ENCODE results near the gene ERFL. TPM values are rescaled to one million over a fixed set of nuclear protein-coding genes. Genes with fewer than 3 reads are reported as not detected.

ERFL gene
- not detected in 2 replicates for polyA plus RNA-seq

GRCh38 chr19:41928221-41928683, at the start of gene ERFL:
Gene ERFL (minus strand): TSS chr19:41928449. CDS start chr19:41912919, 15,530 bp downstream.

GRCh38 chr19:41959056-41960053, 31.1 kb upstream of the ERFL start, which contains the start of gene RABAC1:
Gene RABAC1 (minus strand): TSS chr19:41959321. CDS start chr19:41959292, 29 bp downstream.

GRCh38 chr19:41882568-41883462, 45.4 kb downstream of the ERFL start, which contains the start of gene ARHGEF1:
Gene ARHGEF1 (plus strand): TSS chr19:41883184. CDS start chr19:41888083, 4,899 bp downstream.

GRCh38 chr19:41876847-41877832, 51.1 kb downstream of the ERFL start, which contains the start of gene CD79A:
Gene CD79A (plus strand): TSS chr19:41877279. CDS start chr19:41877305, 26 bp downstream.

GRCh38 chr19:41859618-41860418, 68.4 kb downstream of the ERFL start, which contains the start of gene RPS19:
Gene RPS19 (plus strand): TSS chr19:41860255. CDS start chr19:41860775, 520 bp downstream.

Other genes starting within 250 kb of the ERFL start
- gene CEACAM7, start 240.2 kb downstream of the ERFL start, polyA plus RNA-seq = 2.4 TPM in 1 of 2 replicates, not detected in the other
- gene CEACAM5, start 219.8 kb downstream of the ERFL start, polyA plus RNA-seq = not detected in 2 replicates
- gene CEACAM6, start 172.9 kb downstream of the ERFL start, polyA plus RNA-seq = not detected in 2 replicates
- not detected in 2 replicates for gene CEACAM3, start 131.9 kb downstream of the ERFL start, polyA plus RNA-seq
- gene LYPD4, start 83.8 kb downstream of the ERFL start, polyA plus RNA-seq = not detected in 2 replicates
- gene DMRTC2, start 83.4 kb downstream of the ERFL start, polyA plus RNA-seq = not detected in 2 replicates
- 1,193 and 1,462 TPM in 2 replicates for gene RPS19, start 68.2 kb downstream of the ERFL start, polyA plus RNA-seq
- gene CD79A, start 51.2 kb downstream of the ERFL start, polyA plus RNA-seq = not detected in 2 replicates
- 0.46 and 0.52 TPM in 2 replicates for gene ARHGEF1, start 45.3 kb downstream of the ERFL start, polyA plus RNA-seq
- 148 and 157 TPM in 2 replicates for gene RABAC1, start 30.9 kb upstream of the ERFL start, polyA plus RNA-seq
- gene ATP1A3, start 65.8 kb upstream of the ERFL start, polyA plus RNA-seq = 128 and 179 TPM in 2 replicates
- 0.29 and 0.40 TPM in 2 replicates for gene GRIK5, start 141.8 kb upstream of the ERFL start, polyA plus RNA-seq
- gene ZNF574, start 147.7 kb upstream of the ERFL start, polyA plus RNA-seq = 1.5 and 1.8 TPM in 2 replicates
- 0.56 TPM in 1 of 2 replicates, not detected in the other for gene POU2F2, start 204.0 kb upstream of the ERFL start, polyA plus RNA-seq